ENCODE results near the gene SDK2. TPM values are rescaled to one million over a fixed set of nuclear protein-coding genes. Genes with fewer than 3 reads are reported as not detected.
A peak's percentile ranks its signal among the peaks of the same experiment; 100 is the strongest.

The SDK2 gene
- total and polyA plus RNA-seq, 2 experiments from 2014 or later = 0.74 to 5.1 TPM

DNA sequence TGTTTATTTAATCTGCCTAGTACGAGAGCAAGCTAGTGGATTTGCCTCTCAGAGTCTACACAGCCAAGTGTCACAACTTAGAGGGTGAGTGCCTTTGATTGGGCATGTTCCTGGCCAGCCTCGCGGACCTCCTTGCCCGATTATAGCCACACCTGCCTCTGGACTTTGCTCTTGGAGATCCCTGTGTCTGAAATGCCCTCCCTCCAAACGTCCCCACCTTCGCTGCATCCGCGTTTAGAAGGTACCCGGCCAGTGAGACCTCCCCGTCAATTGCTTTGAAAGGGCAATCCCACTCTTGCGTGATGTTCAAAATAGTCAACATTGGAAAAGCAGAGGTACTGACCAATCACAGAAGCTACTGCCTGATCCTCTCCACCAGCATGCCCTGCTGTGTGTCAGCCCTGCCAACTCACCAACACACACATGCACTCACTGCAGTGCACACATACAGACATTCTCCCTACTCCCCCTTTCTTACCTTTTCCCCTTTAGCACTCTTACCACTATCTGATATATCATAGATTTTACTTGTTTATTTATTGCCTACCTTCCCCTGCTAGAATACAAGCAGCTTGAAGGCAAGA is 6.5 kb upstream of the SDK2 start (continued):
- TF ChIP-seq, protein P1, sequence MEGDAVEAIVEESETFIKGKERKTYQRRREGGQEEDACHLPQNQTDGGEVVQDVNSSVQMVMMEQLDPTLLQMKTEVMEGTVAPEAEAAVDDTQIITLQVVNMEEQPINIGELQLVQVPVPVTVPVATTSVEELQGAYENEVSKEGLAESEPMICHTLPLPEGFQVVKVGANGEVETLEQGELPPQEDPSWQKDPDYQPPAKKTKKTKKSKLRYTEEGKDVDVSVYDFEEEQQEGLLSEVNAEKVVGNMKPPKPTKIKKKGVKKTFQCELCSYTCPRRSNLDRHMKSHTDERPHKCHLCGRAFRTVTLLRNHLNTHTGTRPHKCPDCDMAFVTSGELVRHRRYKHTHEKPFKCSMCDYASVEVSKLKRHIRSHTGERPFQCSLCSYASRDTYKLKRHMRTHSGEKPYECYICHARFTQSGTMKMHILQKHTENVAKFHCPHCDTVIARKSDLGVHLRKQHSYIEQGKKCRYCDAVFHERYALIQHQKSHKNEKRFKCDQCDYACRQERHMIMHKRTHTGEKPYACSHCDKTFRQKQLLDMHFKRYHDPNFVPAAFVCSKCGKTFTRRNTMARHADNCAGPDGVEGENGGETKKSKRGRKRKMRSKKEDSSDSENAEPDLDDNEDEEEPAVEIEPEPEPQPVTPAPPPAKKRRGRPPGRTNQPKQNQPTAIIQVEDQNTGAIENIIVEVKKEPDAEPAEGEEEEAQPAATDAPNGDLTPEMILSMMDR (conservative IDR thresholded peaks at IDR 0.05; ENCODE audit: low read depth in 2 of 2) = no peak
- no peak for TF ChIP-seq JUNB (IDR thresholded peaks at IDR 0.05; ENCODE audit: unreplicated experiment)
- TF ChIP-seq ZNF331 (CRISPR knock-in tag; IDR thresholded peaks at IDR 0.05; ENCODE audit: low read depth) = no peak
- TF ChIP-seq, protein P2, sequence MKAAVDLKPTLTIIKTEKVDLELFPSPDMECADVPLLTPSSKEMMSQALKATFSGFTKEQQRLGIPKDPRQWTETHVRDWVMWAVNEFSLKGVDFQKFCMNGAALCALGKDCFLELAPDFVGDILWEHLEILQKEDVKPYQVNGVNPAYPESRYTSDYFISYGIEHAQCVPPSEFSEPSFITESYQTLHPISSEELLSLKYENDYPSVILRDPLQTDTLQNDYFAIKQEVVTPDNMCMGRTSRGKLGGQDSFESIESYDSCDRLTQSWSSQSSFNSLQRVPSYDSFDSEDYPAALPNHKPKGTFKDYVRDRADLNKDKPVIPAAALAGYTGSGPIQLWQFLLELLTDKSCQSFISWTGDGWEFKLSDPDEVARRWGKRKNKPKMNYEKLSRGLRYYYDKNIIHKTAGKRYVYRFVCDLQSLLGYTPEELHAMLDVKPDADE (IDR thresholded peaks at IDR 0.05) = no peak
- no peak for TF ChIP-seq NANOG (IDR thresholded peaks at IDR 0.05; ENCODE audit: borderline replicate concordance)
- TF ChIP-seq POLR2AphosphoS5 (IDR thresholded peaks at IDR 0.05; ENCODE audit: low read depth) = no peak

DNA sequence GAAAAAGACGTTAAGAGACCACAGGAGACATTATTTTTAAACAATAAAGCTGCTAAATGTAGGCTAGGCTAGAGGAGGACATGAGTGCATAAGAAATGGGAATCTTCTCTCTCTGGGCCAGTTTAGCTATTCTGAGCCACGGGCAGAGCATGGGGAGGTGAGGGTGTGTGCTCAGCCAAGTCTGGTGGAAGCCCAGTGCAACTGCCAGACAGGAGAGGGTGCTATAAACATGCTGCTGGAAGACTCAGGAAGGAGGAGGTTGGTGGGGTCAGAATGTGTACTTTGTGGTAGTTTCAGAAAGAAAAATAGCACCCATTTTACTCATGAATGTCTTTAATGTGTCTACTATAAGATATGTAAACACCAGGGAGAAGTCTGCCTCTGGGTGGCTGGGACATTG is 5.9 kb upstream of the SDK2 start:
- peaks cover 7% of the 10 kb centered on the region; the same call in 2 of the 3 replicates for H3K36me3 Mint-ChIP-seq (ENCODE audit: low read depth)
- Histone ChIP-seq H3K27ac (ENCODE audit: low read depth) (no peak overlapping the region), H4K20me1 (replicated peaks; ENCODE audit: insufficient read depth) (no peaks in the 10 kb centered on the region), H3K36me3 (ENCODE audit: insufficient read depth) (no peaks in the 10 kb centered on the region), H3K4me1 (ENCODE audit: insufficient read depth) (peaks cover 10% of the 10 kb centered on the region; the same call in 1 of the 2 replicates), H3K4me3 (no peak overlapping the region), H3K79me2 (replicated peaks; ENCODE audit: insufficient read depth) (no peaks in the 10 kb centered on the region), H3F3A (replicated peaks; ENCODE audit: low read depth) (no peaks in the 10 kb centered on the region), H3K27me3 (ENCODE audit: insufficient read depth) (peaks cover 31% of the 10 kb centered on the region), H3K4me2 (no peak overlapping the region), H2AFZ (no peak overlapping the region), H3K9me2 (ENCODE audit: insufficient read depth) (no peaks in the 10 kb centered on the region)
- peaks cover 9% of the 10 kb centered on the region for H3K9me3 Mint-ChIP-seq
- peaks cover 25% of the 10 kb centered on the region for H3K4me1 Mint-ChIP-seq
- peak; percentile 71 for DNase-seq (ENCODE audit: low spot score)
- peak; percentile 64 for ATAC-seq
- H3K27ac Mint-ChIP-seq = no peak overlapping the region
- TF ChIP-seq, protein P1 (conservative IDR thresholded peaks at IDR 0.05; ENCODE audit: low read depth in 2 of 2) = peak; percentile 73 to 91
- TF ChIP-seq EZH2 (IDR thresholded peaks at IDR 0.05; ENCODE audit: low read depth, unreplicated experiment) = no peak
- peaks cover 31% of the 10 kb centered on the region for H3K27me3 Mint-ChIP-seq (ENCODE audit: insufficient read depth, low read depth, poor library complexity)
- no peak overlapping the region for H3K4me3 Mint-ChIP-seq

DNA sequence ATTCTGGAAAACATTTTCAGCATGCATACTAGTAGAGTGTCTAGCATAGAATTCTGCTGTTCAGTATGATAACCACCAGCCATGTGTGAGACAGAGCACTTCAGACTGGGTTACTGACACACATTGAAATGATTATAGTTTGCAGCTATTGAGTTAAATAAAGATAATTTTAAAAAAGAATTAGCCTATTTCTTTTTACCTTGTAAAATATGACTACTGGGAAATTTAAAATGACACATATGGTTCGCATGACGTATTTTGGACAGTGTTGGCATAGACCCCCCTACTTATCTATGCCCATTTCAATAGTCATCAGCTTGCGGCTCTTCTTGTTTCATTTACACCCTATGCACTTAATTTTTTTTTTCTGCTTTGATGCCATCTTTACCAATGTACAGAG is 4.7 kb upstream of the SDK2 start:
- H3K27me3 Mint-ChIP-seq (ENCODE audit: insufficient read depth, low read depth, poor library complexity) = peaks cover 29% of the 10 kb centered on the region
- Histone ChIP-seq H3K36me3 (ENCODE audit: insufficient read depth) (no peaks in the 10 kb centered on the region), H3K27ac (ENCODE audit: low read depth) (no peak overlapping the region), H4K20me1 (replicated peaks; ENCODE audit: insufficient read depth) (no peaks in the 10 kb centered on the region), H3K4me2 (no peak overlapping the region), H3K9me2 (ENCODE audit: insufficient read depth) (no peaks in the 10 kb centered on the region), H2AFZ (no peak overlapping the region), H3K4me3 (no peak overlapping the region), H3K27me3 (ENCODE audit: insufficient read depth) (peaks cover 38% of the 10 kb centered on the region), H3K4me1 (ENCODE audit: insufficient read depth) (peaks cover 10% of the 10 kb centered on the region; the same call in 1 of the 2 replicates), H3F3A (replicated peaks; ENCODE audit: low read depth) (no peaks in the 10 kb centered on the region), H3K79me2 (replicated peaks; ENCODE audit: insufficient read depth) (no peaks in the 10 kb centered on the region)
- no peaks in the 10 kb centered on the region for H3K36me3 Mint-ChIP-seq (ENCODE audit: low read depth)
- DNase-seq (ENCODE audit: low spot score) = no peak
- peaks cover 25% of the 10 kb centered on the region for H3K4me1 Mint-ChIP-seq
- no peak overlapping the region for H3K27ac Mint-ChIP-seq
- H3K9me3 Mint-ChIP-seq = peaks cover 3% of the 10 kb centered on the region; the same call in 1 of the 3 replicates
- no peak overlapping the region for H3K4me3 Mint-ChIP-seq
- ATAC-seq = no peak
- TF ChIP-seq ZNF114 (CRISPR knock-in tag; IDR thresholded peaks at IDR 0.05) (no peak), STAT1 (IDR thresholded peaks at IDR 0.05; ENCODE audit: unreplicated experiment) (no peak)
- TF ChIP-seq, protein P3, sequence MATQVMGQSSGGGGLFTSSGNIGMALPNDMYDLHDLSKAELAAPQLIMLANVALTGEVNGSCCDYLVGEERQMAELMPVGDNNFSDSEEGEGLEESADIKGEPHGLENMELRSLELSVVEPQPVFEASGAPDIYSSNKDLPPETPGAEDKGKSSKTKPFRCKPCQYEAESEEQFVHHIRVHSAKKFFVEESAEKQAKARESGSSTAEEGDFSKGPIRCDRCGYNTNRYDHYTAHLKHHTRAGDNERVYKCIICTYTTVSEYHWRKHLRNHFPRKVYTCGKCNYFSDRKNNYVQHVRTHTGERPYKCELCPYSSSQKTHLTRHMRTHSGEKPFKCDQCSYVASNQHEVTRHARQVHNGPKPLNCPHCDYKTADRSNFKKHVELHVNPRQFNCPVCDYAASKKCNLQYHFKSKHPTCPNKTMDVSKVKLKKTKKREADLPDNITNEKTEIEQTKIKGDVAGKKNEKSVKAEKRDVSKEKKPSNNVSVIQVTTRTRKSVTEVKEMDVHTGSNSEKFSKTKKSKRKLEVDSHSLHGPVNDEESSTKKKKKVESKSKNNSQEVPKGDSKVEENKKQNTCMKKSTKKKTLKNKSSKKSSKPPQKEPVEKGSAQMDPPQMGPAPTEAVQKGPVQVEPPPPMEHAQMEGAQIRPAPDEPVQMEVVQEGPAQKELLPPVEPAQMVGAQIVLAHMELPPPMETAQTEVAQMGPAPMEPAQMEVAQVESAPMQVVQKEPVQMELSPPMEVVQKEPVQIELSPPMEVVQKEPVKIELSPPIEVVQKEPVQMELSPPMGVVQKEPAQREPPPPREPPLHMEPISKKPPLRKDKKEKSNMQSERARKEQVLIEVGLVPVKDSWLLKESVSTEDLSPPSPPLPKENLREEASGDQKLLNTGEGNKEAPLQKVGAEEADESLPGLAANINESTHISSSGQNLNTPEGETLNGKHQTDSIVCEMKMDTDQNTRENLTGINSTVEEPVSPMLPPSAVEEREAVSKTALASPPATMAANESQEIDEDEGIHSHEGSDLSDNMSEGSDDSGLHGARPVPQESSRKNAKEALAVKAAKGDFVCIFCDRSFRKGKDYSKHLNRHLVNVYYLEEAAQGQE (IDR thresholded peaks at IDR 0.05; ENCODE audit: unreplicated experiment) = no peak
